GM18511 (cell line): ENCODE data around the gene TMEM145.

ENCODE experiments used
- ATAC-seq: cut with Tn5 transposase; IDR thresholded peaks from one replicate; pipeline ENCODE4 v1.9.1; 2021; ENCODE audit warnings: mild to moderate bottlenecking, moderate library complexity; ENCODE audit not compliant: unreplicated experiment

TMEM145 gene

DNA sequence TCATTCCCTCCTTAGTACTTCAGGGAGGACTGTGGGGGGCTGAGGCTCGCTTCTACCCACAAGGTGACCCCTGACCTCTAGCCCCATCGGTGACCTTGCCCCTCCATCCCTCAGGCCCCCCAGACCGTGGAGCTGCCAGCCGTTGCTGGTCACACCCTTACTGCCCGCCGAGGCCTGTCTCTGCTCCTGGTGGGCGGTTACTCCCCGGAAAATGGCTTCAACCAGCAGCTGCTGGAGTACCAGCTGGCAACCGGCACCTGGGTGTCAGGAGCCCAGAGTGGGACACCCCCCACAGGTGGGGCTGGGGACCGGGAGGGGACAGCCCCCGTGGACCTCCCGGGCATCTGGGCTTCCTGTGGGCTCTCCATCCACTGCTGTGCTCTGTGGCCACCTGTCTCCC lies 44.2 kb downstream of the TMEM145 start:
- no peak for ATAC-seq

DNA sequence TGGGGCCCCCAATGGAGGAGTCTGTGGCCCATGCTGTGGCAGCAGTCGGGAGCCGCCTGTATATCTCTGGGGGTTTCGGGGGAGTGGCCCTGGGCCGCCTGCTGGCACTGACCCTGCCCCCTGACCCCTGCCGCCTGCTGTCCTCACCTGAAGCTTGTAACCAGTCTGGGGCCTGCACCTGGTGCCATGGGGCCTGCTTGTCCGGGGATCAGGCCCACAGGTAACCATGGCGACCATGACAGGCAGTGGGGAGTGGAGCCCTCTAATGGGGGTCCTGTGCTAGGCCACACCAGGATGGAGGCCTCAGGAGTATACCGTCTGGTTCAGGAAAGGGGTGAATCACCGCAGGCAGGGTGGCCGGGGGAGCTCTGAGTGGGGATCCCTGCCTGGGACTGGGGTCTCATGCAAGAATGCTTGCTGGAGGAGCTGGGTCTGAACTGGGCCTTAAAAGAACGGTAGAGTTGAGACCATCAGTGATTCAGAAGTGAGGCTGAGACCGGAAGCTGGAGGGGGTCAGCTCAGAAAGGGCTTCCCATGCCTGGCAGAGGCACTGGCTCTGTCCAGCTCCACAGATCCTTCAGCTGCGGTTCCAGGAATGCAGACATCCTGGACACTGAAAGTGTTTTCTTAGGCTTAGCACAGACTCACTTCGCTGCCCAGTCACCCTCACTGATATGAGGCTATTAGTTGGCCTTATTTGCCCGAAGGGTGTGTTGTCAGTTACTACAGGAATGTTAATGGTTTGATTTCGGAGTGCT lies 47.9 kb downstream of the TMEM145 start:
- no peak for ATAC-seq

DNA sequence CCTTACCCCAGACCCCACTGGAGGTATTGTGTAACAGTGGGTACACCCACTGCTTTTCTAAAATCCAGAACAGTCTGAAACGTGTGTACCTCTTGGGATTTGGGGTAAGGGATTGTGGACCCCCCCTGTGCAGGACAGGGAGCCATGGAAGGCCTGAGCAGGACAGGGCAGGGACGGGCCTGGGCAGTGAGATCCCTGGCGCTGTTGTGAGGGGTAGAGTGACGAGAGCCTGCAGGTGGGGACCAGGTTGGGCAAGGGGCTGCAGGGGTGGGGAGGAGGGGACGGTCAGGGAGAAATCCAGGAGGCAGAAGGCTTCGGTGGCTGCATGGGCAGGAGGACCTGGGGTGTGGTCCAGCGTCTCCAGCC lies 48.4 kb downstream of the TMEM145 start:
- ATAC-seq = no peak

DNA sequence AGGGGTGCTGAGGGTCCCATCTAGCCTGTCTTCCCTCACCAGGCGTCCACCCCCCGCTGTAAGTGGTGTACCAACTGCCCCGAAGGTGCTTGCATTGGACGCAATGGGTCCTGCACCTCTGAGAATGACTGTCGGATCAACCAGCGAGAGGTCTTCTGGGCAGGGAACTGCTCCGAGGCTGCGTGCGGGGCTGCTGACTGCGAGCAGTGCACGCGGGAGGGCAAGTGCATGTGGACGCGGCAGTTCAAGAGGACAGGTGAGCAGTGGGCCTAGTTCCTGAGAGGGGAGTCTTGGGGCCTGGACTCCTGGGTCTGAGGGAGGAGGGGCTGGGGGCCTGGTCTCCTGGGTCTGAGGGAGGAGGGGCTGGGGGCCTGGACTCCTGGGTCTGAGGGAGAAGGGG lies 49.2 kb downstream of the TMEM145 start:
- ATAC-seq = no peak

DNA sequence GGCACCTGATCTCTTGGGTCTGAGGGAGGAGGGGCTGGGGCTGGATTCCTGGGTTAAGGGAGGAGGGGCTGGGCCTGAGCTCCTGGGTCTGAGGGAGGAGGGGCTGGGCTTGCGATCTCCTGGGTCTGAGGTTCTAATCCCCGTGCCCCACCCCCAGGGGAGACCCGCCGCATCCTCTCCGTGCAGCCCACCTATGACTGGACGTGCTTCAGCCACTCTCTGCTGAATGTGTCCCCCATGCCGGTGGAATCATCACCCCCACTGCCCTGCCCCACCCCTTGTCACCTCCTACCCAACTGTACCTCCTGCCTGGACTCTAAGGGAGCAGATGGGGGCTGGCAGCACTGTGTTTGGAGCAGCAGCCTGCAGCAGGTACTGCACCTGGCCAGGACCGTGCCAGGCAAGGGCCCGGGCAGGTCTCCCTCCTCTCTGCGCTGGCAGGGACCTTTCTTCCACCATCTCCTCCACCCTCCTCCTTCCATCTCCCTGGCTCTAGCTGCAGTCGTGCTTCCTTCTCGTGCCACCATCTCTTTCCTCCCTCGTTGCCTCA lies 49.9 kb downstream of the TMEM145 start:
- no peak for ATAC-seq

DNA sequence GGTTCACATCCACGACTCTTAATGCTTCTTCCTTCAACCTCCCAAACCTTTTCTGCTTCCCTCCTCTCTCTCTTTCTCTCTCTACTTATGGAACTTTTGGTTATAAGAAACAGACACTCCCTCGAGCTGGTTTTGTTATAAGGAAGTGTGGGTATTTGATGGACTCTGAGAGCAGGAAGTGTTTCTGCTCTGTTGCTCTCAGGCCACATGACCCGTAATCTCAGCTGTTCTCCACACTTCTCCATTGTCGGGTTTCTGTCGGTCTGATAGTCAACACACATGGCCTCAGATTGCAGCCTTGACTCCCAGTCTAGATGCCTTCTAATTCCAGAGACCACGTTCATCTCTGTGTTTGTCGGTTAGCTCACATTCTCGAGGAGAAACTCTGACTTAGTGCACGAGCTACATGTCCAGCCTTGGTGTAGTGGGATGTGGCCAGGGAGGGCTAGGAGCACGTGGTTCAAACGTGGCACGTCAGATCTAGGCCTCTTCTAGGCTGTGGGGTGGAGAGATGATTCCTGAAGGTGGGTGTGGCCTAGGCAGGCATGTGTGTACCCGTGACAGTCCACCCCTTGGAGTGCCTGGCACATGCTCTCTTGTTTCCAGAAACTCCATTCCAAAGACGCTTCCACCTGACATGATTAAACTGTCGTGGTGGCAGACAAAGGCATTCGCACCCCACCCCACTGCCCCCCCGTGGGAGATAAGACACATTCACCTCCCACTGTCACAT lies 50.7 kb downstream of the TMEM145 start:
- no peak for ATAC-seq

DNA sequence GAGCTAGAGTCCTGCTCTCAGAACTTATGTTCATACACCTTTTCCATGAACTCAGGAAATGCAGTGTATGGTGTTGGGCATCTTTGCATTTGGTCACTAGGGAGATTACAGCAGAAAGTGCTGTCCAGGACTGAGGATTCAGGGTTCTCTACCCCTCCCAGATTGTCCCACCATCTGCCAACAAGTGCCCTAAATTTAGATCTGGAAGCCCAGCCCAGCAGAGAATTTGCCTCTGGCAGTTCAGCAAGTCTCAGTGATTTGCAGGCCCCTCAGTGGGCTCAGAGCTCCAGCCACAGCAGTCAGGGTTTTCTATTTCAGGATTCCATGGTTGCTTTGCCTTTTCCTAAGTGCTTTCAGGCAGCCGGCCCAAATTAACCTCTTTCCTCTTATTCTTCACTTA lies 53.6 kb downstream of the TMEM145 start:
- no peak for ATAC-seq

DNA sequence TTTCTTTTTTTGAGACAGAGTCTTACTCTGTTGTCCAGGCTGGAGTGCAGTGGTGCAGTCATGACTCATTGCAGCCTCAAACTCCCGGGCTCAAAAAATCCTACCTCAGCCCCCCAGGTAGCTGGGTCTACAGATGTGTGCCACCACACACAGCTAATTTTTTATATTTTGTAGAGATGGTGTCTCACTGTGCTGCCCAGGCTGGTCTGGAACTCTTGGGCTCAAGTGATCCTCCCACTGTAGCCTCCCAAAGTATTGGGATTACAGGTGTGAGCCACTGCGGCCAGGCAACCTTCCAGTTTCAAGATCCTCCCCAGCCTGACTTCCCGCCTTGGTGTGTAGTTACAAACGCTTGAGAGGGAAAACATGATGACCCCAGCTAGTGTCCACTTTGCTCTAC lies 54.8 kb downstream of the TMEM145 start:
- no peak for ATAC-seq

DNA sequence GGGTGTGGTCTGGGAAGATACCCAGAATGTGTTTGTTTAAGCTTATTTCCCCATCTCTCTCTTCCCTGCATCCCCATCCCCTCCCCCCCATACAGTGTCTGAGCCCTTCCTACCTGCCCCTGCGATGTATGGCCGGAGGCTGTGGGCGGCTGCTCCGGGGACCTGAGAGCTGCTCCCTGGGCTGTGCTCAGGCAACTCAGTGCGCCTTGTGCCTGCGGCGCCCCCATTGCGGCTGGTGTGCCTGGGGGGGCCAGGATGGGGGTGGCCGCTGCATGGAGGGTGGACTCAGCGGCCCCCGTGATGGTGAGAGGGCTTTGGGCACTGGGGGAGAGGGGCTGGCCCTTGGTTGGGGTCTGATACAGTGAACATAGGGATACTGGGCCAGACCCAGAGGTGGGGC lies 55.3 kb downstream of the TMEM145 start:
- ATAC-seq = no peak

DNA sequence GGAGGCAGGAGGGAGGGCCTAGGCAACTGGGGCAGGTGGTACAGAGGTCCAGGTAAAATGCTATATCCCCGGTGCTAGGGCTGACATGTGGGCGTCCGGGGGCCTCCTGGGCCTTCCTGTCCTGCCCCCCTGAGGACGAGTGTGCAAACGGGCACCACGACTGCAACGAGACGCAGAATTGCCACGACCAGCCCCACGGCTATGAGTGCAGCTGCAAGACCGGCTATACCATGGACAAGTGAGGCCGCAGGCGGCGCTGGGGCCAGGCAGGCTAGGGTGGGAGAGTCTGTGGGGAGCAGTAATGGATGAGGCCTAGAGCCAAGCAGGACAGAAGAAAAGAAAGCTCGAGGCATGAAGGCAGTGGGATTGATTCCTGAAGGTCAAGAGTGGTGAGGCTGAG lies 55.7 kb downstream of the TMEM145 start:
- ATAC-seq = no peak

DNA sequence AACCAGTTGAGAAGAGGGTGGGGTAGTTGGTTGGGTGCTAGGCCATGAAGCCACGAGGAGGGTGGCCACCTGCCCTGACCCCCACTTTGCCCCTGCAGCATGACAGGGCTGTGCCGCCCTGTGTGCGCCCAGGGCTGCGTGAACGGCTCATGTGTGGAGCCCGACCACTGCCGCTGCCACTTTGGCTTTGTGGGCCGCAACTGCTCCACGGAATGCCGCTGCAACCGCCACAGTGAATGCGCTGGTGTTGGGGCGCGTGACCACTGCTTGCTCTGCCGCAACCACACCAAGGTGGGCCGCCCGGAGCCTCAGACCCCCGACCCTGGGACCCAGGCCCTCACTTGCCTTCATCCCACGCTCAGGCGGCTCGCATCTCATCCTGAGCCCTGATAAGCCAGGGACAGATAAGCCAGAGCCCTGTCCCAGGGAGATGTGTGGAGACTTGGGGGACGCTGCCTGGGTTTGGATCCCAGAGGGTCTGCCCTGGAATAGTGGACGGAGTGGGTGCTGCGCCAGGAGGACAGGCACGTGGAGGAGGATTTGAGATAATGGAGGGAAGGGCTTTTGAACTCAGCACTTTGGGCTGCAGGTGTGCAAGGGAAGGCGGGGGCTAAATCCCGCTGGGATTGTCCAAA lies 56.4 kb downstream of the TMEM145 start:
- ATAC-seq = no peak

DNA sequence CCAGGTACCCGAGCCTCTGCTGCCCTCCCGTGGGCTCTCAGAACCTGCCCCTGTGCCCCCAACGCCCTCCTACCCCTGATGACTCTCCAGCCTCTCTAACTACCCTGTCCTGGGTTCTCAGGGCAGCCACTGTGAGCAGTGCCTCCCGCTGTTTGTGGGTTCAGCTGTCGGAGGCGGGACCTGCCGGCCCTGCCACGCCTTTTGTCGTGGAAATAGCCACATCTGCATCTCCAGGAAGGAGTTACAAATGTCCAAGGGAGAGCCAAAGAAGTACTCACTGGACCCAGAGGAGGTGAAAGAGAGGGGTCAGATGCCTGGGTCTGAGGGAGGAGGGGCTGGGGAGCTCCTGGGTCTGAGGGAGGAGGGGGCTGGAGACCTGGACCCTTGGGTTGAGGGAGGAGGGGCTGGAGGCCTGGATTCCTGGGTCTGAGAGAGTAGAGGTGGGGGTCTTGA lies 57.0 kb downstream of the TMEM145 start:
- no peak for ATAC-seq

DNA sequence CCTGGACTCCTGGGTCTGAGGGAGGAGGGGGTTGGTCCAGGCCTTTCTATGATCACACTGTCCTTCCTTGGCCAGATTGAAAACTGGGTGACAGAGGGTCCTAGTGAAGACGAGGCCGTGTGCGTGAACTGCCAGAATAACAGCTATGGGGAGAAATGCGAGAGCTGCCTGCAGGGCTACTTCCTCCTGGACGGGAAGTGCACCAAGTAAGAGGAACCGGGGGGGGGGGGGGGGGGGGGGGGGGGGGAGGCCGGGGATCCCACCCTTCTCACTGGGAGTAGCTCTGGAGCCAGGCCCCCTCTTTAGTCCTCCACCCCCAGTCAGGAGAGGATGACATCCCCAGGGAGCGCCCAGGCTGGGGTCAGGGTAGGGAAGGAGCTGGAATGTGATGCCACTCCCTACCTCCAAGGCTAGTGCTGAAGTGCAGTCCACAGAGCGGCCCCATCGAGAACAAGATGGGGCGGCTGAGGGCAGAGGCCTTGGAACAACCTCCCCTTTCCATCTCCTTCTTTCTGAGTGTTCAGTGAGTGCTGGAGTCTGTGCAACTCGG lies 57.6 kb downstream of the TMEM145 start:
- ATAC-seq = no peak
